GM23248 (cell line): ENCODE data around the gene RAB2B.

Experiments used
- EZH2 ChIP-seq: fragments of 200-600 bp; sonication (generic); IDR thresholded peaks from 2 replicates; pipeline ENCODE4 v1.6.1; 2018; ENCODE audit warnings: antibody characterized with exemption, mild to moderate bottlenecking; ENCODE audit not compliant: insufficient read depth, poor library complexity, severe bottlenecking
- EZH2phosphoT487 ChIP-seq: fragments of 200-600 bp; sonication (generic); IDR thresholded peaks from 2 replicates; pipeline ENCODE4 v1.6.1; 2018; ENCODE audit warnings: antibody characterized with exemption, moderate library complexity, mild to moderate bottlenecking, low read depth; ENCODE audit not compliant: insufficient read depth

DNA sequence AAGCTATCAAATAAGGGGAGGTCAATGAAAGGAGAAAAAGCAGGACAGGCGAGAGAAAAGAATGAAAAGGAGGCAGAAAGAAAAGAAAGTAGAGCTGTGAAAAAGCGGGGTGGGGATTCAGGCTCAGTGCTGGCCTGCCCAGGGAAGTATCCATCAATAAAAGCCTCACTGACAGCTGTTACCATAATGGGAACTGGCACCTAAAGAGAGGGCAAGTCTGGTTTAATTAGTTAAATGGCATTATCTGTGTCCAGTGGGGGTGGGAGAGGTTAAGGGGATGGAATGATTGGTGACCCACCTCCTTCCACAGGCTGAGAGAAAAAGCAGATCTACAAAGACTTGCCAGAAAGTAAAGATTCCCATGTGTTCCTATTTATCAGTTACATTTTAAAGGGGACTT, 42.0 kb upstream of the RAB2B start:
- TF ChIP-seq EZH2phosphoT487 (no peak), EZH2 (no peak)
